ENCODE results near the gene TRPM8. TPM values are rescaled to one million over a fixed set of nuclear protein-coding genes. Genes with fewer than 3 reads are reported as not detected.

The TRPM8 gene
- total RNA-seq, 4 donors from 2014 or later: 0.35 TPM; not detected in 3

GRCh38 chr2:234024304-234024703 is 107.1 kb downstream of the TRPM8 start:
- Histone ChIP-seq H3K27ac (no peak overlapping the region), H3K9me3 (no peaks in the 10 kb centered on the region), H3K4me3 (no peak overlapping the region), H3K36me3 (no peaks in the 10 kb centered on the region), H3K4me1 (no peaks in the 10 kb centered on the region), H3K27me3 (no peaks in the 10 kb centered on the region)
- intact Hi-C loops (cut with DNase I; ENCODE audit: low total_unique reads): no loop called here
- DNase-seq: no peak
- TF ChIP-seq POLR2A (IDR thresholded peaks at IDR 0.05): no peak
- TF ChIP-seq, protein P1, sequence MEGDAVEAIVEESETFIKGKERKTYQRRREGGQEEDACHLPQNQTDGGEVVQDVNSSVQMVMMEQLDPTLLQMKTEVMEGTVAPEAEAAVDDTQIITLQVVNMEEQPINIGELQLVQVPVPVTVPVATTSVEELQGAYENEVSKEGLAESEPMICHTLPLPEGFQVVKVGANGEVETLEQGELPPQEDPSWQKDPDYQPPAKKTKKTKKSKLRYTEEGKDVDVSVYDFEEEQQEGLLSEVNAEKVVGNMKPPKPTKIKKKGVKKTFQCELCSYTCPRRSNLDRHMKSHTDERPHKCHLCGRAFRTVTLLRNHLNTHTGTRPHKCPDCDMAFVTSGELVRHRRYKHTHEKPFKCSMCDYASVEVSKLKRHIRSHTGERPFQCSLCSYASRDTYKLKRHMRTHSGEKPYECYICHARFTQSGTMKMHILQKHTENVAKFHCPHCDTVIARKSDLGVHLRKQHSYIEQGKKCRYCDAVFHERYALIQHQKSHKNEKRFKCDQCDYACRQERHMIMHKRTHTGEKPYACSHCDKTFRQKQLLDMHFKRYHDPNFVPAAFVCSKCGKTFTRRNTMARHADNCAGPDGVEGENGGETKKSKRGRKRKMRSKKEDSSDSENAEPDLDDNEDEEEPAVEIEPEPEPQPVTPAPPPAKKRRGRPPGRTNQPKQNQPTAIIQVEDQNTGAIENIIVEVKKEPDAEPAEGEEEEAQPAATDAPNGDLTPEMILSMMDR (IDR thresholded peaks at IDR 0.05): no peak

- intact Hi-C loops (cut with DNase I; ENCODE audit: low total_unique reads): no loop called here
- H3K4me1 ChIP-seq: no peaks in the 10 kb centered on the region
- H3K9me3 ChIP-seq: no peaks in the 10 kb centered on the region
- no peaks in the 10 kb centered on the region for H3K36me3 ChIP-seq
- TF ChIP-seq, protein P1 (IDR thresholded peaks at IDR 0.05): no peak
- TF ChIP-seq POLR2A (IDR thresholded peaks at IDR 0.05): no peak
- peak overlapping the region; percentile 2 to 11 for H3K4me3 ChIP-seq
- H3K27ac ChIP-seq: no peak overlapping the region
- H3K27me3 ChIP-seq: no peaks in the 10 kb centered on the region
- no peak for DNase-seq
Measured at GRCh38 chr2:234025466-234025865, 108.3 kb downstream of the TRPM8 start.

GRCh38 chr2:234025891-234026401 is 108.8 kb downstream of the TRPM8 start:
- Histone ChIP-seq H3K27ac (no peak overlapping the region), H3K27me3 (no peaks in the 10 kb centered on the region), H3K4me1 (no peaks in the 10 kb centered on the region), H3K9me3 (no peaks in the 10 kb centered on the region), H3K36me3 (no peaks in the 10 kb centered on the region), H3K4me3 (peak overlapping the region in 1 of 2 donors; percentile 11)
- DNase-seq: no peak
- intact Hi-C loops (cut with DNase I; ENCODE audit: low total_unique reads): no loop called here
- no peak for TF ChIP-seq POLR2A (IDR thresholded peaks at IDR 0.05)
- TF ChIP-seq, protein P1 (IDR thresholded peaks at IDR 0.05): no peak

GRCh38 chr2:234026693-234027254 is 109.6 kb downstream of the TRPM8 start:
- Histone ChIP-seq H3K9me3 (no peaks in the 10 kb centered on the region), H3K4me1 (no peaks in the 10 kb centered on the region), H3K4me3 (no peak overlapping the region), H3K27ac (no peak overlapping the region), H3K27me3 (no peaks in the 10 kb centered on the region), H3K36me3 (no peaks in the 10 kb centered on the region)
- intact Hi-C loops (cut with DNase I; ENCODE audit: low total_unique reads): no loop called here
- TF ChIP-seq, protein P1 (IDR thresholded peaks at IDR 0.05): no peak
- TF ChIP-seq POLR2A (IDR thresholded peaks at IDR 0.05): no peak
- no peak for DNase-seq

- intact Hi-C loops (cut with DNase I; ENCODE audit: low total_unique reads): no loop called here
- H3K9me3 ChIP-seq: no peaks in the 10 kb centered on the region
- no peak for TF ChIP-seq POLR2A (IDR thresholded peaks at IDR 0.05)
- TF ChIP-seq, protein P1 (IDR thresholded peaks at IDR 0.05): no peak
- H3K4me3 ChIP-seq: no peak overlapping the region
- H3K27ac ChIP-seq: no peak overlapping the region
- H3K27me3 ChIP-seq: no peaks in the 10 kb centered on the region
- no peaks in the 10 kb centered on the region for H3K4me1 ChIP-seq
- H3K36me3 ChIP-seq: no peaks in the 10 kb centered on the region
- DNase-seq: no peak
Measured at GRCh38 chr2:234027641-234028040, 110.5 kb downstream of the TRPM8 start.

All from uterus (tissue), 4 donors.